ENCODE measurements around the gene NMD3. TPM values are rescaled to one million over a fixed set of nuclear protein-coding genes. Genes with fewer than 3 reads are reported as not detected.

Gene NMD3
- total and polyA plus RNA-seq, 2 of the 4 experiments (the other 2 are of a cell fraction) = 33.8 to 95.0 TPM

GRCh38 chr3:161230621-161231171, 9.6 kb downstream of the NMD3 start:
- WGBS, 2 experiments (ENCODE audit: extremely low coverage in 2 of 2, insufficient read length in 1 of 2) = no CpG with 5 or more reads among the region's 2 CpGs
- Histone ChIP-seq H3K27ac (ENCODE audit: insufficient read depth, low read length) (no peak overlapping the region), H2BK20ac (ENCODE audit: low read depth, low read length) (no peak overlapping the region), H3K14ac (replicated peaks; ENCODE audit: low read depth, low read length) (no peak overlapping the region), H3K36me3 (ENCODE audit: control insufficient read depth, insufficient read depth, low read length) (peaks cover 32% of the 10 kb centered on the region), H3K9me1 (ENCODE audit: insufficient read depth, low read length) (peaks cover 3% of the 10 kb centered on the region; the same call in 1 of the 2 replicates), H3K9ac (ENCODE audit: low read depth, low read length) (no peak overlapping the region), H3K4ac (ENCODE audit: low read depth, low read length) (no peak overlapping the region), H3K56ac (ENCODE audit: extremely low read depth, insufficient read depth, low read length) (no peak overlapping the region), H4K5ac (ENCODE audit: low read depth, low read length) (no peak overlapping the region), H2AFZ (replicated peaks; ENCODE audit: low read length, poor library complexity) (no peak overlapping the region), H3K23ac (ENCODE audit: low read depth, low read length) (no peak overlapping the region), H4K20me1 (ENCODE audit: insufficient read depth, low read length) (peaks cover 22% of the 10 kb centered on the region), H3K79me1 (ENCODE audit: low read depth in 1 of 2, low read length in 2 of 2) (peaks cover 17 to 42% of the 10 kb centered on the region in 2 experiments), H2AK9ac (replicated peaks; ENCODE audit: low read depth, low read length, poor library complexity) (no peak overlapping the region), H4K91ac (ENCODE audit: insufficient read depth, low read depth, low read length) (no peak overlapping the region), H3K27me3 (ENCODE audit: control insufficient read depth, insufficient read depth, low read length) (no peaks in the 10 kb centered on the region), H3K4me2 (ENCODE audit: low read depth, low read length) (no peak overlapping the region), H4K8ac (ENCODE audit: low read depth in 2 of 2, low read length in 2 of 2) (no peak overlapping the region), H2AK5ac (ENCODE audit: low read depth, low read length) (no peak overlapping the region), H3K4me3 (ENCODE audit: insufficient read depth, low read depth, low read length) (no peak overlapping the region), H3K9me3 (ENCODE audit: control insufficient read depth, insufficient read depth, low read length) (no peaks in the 10 kb centered on the region), H2BK5ac (ENCODE audit: low read depth, low read length, poor library complexity, severe bottlenecking) (no peak overlapping the region), H3K4me1 (ENCODE audit: control insufficient read depth, insufficient read depth, low read length) (no peaks in the 10 kb centered on the region), H3K18ac (ENCODE audit: low read depth, low read length) (no peak overlapping the region), H2BK120ac (ENCODE audit: low read depth, low read length) (no peak overlapping the region), H2BK15ac (ENCODE audit: low read depth, low read length) (no peak overlapping the region)
- ChIA-PET CTCF (interaction anchor here (1.1 to 1.8 kb wide), 2 partner anchors 10 to 20 kb away, joined by 5 to 8 read pairs; no protein-coding TSS in a partner anchor), POLR2A (ENCODE audit: unreplicated experiment) (no interaction called here)
- DNase-seq (no peak), ATAC-seq (ENCODE audit: low read depth) (no peak)
- dilution Hi-C loops (cut with HindIII; ENCODE audit: low sequenced_read_pairs, unreplicated experiment) (no loop called here), in situ Hi-C loops (cut with MboI; ENCODE audit: low sequenced_read_pairs) (no loop called here), intact Hi-C loops (cut with micrococcal nuclease) (no loop called here)
- TF ChIP-seq CTCF (conservative IDR thresholded peaks at IDR 0.05; ENCODE audit: low read depth, low read length) (no peak), CEBPB (IDR thresholded peaks at IDR 0.05; ENCODE audit: low read depth, low read length) (no peak), SMC3 (IDR thresholded peaks at IDR 0.05; ENCODE audit: low read depth, low read length) (no peak), BHLHE40 (IDR thresholded peaks at IDR 0.05; ENCODE audit: low read depth, low read length) (no peak), RCOR1 (IDR thresholded peaks at IDR 0.05; ENCODE audit: insufficient replicate concordance, low read length) (no peak), MAFK (IDR thresholded peaks at IDR 0.05; ENCODE audit: low read depth, low read length) (no peak), FOS (IDR thresholded peaks at IDR 0.05; ENCODE audit: low read depth, low read length) (no peak), RAD21 (IDR thresholded peaks at IDR 0.05; ENCODE audit: low read length) (no peak), POLR2A (IDR thresholded peaks at IDR 0.05; ENCODE audit: low read depth, low read length) (no peak), MXI1 (IDR thresholded peaks at IDR 0.05; ENCODE audit: borderline replicate concordance, low read depth, low read length) (no peak), NFE2L2 (IDR thresholded peaks at IDR 0.05; ENCODE audit: low read depth, low read length) (no peak), CHD1 (IDR thresholded peaks at IDR 0.05; ENCODE audit: low read depth, low read length) (no peak), MAZ (IDR thresholded peaks at IDR 0.05; ENCODE audit: borderline replicate concordance, low read depth, low read length) (no peak), ELK1 (IDR thresholded peaks at IDR 0.05; ENCODE audit: borderline replicate concordance, low read depth, low read length) (no peak), RFX5 (IDR thresholded peaks at IDR 0.05; ENCODE audit: low read depth, low read length) (no peak)
- TF ChIP-seq, protein P1, sequence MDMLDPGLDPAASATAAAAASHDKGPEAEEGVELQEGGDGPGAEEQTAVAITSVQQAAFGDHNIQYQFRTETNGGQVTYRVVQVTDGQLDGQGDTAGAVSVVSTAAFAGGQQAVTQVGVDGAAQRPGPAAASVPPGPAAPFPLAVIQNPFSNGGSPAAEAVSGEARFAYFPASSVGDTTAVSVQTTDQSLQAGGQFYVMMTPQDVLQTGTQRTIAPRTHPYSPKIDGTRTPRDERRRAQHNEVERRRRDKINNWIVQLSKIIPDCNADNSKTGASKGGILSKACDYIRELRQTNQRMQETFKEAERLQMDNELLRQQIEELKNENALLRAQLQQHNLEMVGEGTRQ (IDR thresholded peaks at IDR 0.05; ENCODE audit: low read depth, low read length) = no peak
- no TSS peak for BruUV-seq (replicated peaks)
